HCT116 (cell line): Measurements from ENCODE around the gene MYL4. TPM values are rescaled to one million over a fixed set of nuclear protein-coding genes. Genes with fewer than 3 reads are reported as not detected.

Experiments used
- ATAC-seq: fragments of 200-7000 bp; cut with Tn5 transposase; 2 replicates; pipeline ENCODE4 v1.9.1; 2020; ENCODE audit warnings: mild to moderate bottlenecking, moderate library complexity
- BruUV-seq: library from RNA; stranded (reverse); fragments of 400-500 nt; replicated peaks from 2 replicates; lab custom pipeline; 2021; lab: Mats Ljungman, UMichigan
- CTCF ChIA-PET: fragments of 300-600 bp; sonication (Branson Sonifier 250); formaldehyde crosslinking; loops from one replicate; lab custom pipeline; 2021; ENCODE audit warnings: antibody characterized with exemption; lab: Charles Lee
- POLR2A ChIA-PET: fragments of 300-600, 350-600 bp; sonication (Branson Sonifier 250); formaldehyde crosslinking; loops from one replicate; lab custom pipeline; 2021; ENCODE audit warnings: antibody characterized with exemption; lab: Charles Lee
- RAD21 ChIA-PET, 2 experiments: fragments of 300-600 bp; sonication (Branson Sonifier 250); formaldehyde crosslinking; loops; one replicate each; lab custom pipeline; 2023; ENCODE audit warnings: low total read pairs in 2 of 2; ENCODE audit not compliant: uncharacterized antibody in 2 of 2, unreplicated experiment in 2 of 2, low non-redundant PET in 1 of 2; lab: Charles Lee
- DNase-seq: peaks from one replicate; pipeline ENCODE4 v3.0.0-alpha.2; 2010; ENCODE audit warnings: low read depth, low spot score
- H2AFZ ChIP-seq: fragments of 200-600 bp; shearing (Covaris generic), sonication (generic); 2 replicates; pipeline ENCODE4 v1.6.1; 2017; ENCODE audit warnings: low read depth, mixed run types, mixed read lengths, antibody characterized with exemption, low read length; ENCODE audit not compliant: poor library complexity, severe bottlenecking
- H3K27ac ChIP-seq: 2 replicates; pipeline ENCODE4 v1.5.1; 2012; ENCODE audit warnings: low read depth, low read length
- H3K27me3 ChIP-seq: fragments of 200-600 bp; sonication (generic); 2 replicates; pipeline ENCODE4 v1.6.1; 2016; ENCODE audit warnings: mixed run types, low read length, mixed read lengths; ENCODE audit not compliant: insufficient read depth
- H3K36me3 ChIP-seq, 2 experiments: fragments of 200-500 bp in 1 of 2; fragments of 200-600 bp in 1 of 2; sonication (Bioruptor generic) in 1 of 2; sonication (generic) in 1 of 2; 2 replicates each; pipeline versions ENCODE4 v1.5.1 to v1.6.1; 2014 to 2016; ENCODE audit warnings: low read length in 2 of 2, inconsistent platforms in 1 of 2, mixed read lengths in 1 of 2, mixed run types in 1 of 2; ENCODE audit not compliant: insufficient read depth in 2 of 2, control insufficient read depth in 1 of 2
- H3K4me1 ChIP-seq, 2 experiments: fragments of 200-600 bp in 1 of 2; sonication (generic) in 1 of 2; 2 replicates each; pipeline versions ENCODE4 v1.5.1 to v1.6.1; 2012 to 2017; ENCODE audit warnings: low read length in 2 of 2, inconsistent platforms in 1 of 2, mild to moderate bottlenecking in 1 of 2, mixed read lengths in 1 of 2, mixed run types in 1 of 2, moderate library complexity in 1 of 2; ENCODE audit not compliant: insufficient read depth in 2 of 2, control insufficient read depth in 1 of 2
- H3K4me2 ChIP-seq: fragments of 200-600 bp; sonication (generic); 2 replicates; pipeline ENCODE4 v1.6.1; 2017; ENCODE audit warnings: mixed run types, low read length, mixed read lengths
- H3K4me3 ChIP-seq, 2 experiments: fragments of 200-600 bp in 1 of 2; sonication (generic) in 1 of 2; replicated peaks in 1 of 2; 2 replicates each; pipeline ENCODE4 v1.5.1; 2011 to 2016; ENCODE audit warnings: low read length in 2 of 2, control low read depth in 1 of 2, low read depth in 1 of 2, mild to moderate bottlenecking in 1 of 2, mixed read lengths in 1 of 2, mixed run types in 1 of 2
- H3K79me2 ChIP-seq: fragments of 200-600 bp; sonication (generic); 2 replicates; pipeline ENCODE4 v1.6.1; 2017; ENCODE audit warnings: mild to moderate bottlenecking, mixed run types, low read length, moderate library complexity, mixed read lengths; ENCODE audit not compliant: insufficient read depth
- H3K9ac ChIP-seq: fragments of 200-600 bp; sonication (generic); 2 replicates; pipeline ENCODE4 v1.6.1; 2016; ENCODE audit warnings: low read length, mixed read lengths
- H3K9me2 ChIP-seq: fragments of 200-600 bp; sonication (generic), shearing (Covaris generic); 2 replicates; pipeline ENCODE4 v1.6.1; 2017; ENCODE audit warnings: mixed run types, mild to moderate bottlenecking, moderate library complexity; ENCODE audit not compliant: insufficient read depth
- H3K9me3 ChIP-seq, 2 experiments: fragments of 200-500 bp in 1 of 2; fragments of 200-600 bp in 1 of 2; sonication (Bioruptor generic) in 1 of 2; sonication (generic) in 1 of 2; 2 replicates each; pipeline ENCODE4 v1.6.1; 2014 to 2017; ENCODE audit warnings: low read length in 2 of 2, mixed read lengths in 2 of 2, inconsistent platforms in 1 of 2, low read depth in 1 of 2, mild to moderate bottlenecking in 1 of 2, mixed run types in 1 of 2, moderate library complexity in 1 of 2; ENCODE audit not compliant: control insufficient read depth in 1 of 2, insufficient read depth in 1 of 2
- H4K20me1 ChIP-seq: fragments of 200-600 bp; sonication (generic), shearing (Covaris generic); 2 replicates; pipeline ENCODE4 v1.6.1; 2017; ENCODE audit warnings: mixed run types, mild to moderate bottlenecking, moderate library complexity; ENCODE audit not compliant: insufficient read depth
- CEBPB ChIP-seq: IDR thresholded peaks from 2 replicates; pipeline ENCODE4 v1.6.1; 2012; ENCODE audit warnings: low read depth
- ELF1 ChIP-seq: IDR thresholded peaks from 2 replicates; pipeline ENCODE4 v1.6.1; 2012; ENCODE audit warnings: low read depth, borderline replicate concordance
- EZH2 ChIP-seq: fragments of 200-600 bp; sonication (generic); IDR thresholded peaks from 2 replicates; pipeline ENCODE4 v1.6.1; 2017; ENCODE audit warnings: antibody characterized with exemption, mixed run types
- EZH2phosphoT487 ChIP-seq: fragments of 200-600 bp; IDR thresholded peaks from 2 replicates; pipeline ENCODE4 v1.6.1; 2018; ENCODE audit warnings: antibody characterized with exemption, borderline replicate concordance
- FOSL1 ChIP-seq: IDR thresholded peaks from 2 replicates; pipeline ENCODE4 v1.6.1; 2012; ENCODE audit warnings: low read depth
- POLR2A ChIP-seq: IDR thresholded peaks from 2 replicates; pipeline ENCODE4 v1.7.0; 2011; ENCODE audit warnings: borderline replicate concordance; ENCODE audit not compliant: insufficient read depth, insufficient read length; ENCODE audit errors: extremely low read depth
- POLR2AphosphoS5 ChIP-seq: IDR thresholded peaks from 2 replicates; pipeline ENCODE4 v1.6.1; 2011; ENCODE audit warnings: mild to moderate bottlenecking, low read depth, low read length, moderate library complexity
- RAD21 ChIP-seq: IDR thresholded peaks from 2 replicates; pipeline ENCODE4 v1.6.1; 2012; ENCODE audit warnings: low read depth, mild to moderate bottlenecking
- SRF ChIP-seq: IDR thresholded peaks from 2 replicates; pipeline ENCODE4 v1.6.1; 2012; ENCODE audit warnings: low read depth
- TCF7L2 ChIP-seq: IDR thresholded peaks from 2 replicates; pipeline ENCODE4 v1.7.0; 2011; ENCODE audit warnings: borderline replicate concordance, inconsistent platforms; ENCODE audit not compliant: insufficient read depth, insufficient read length; ENCODE audit errors: extremely low read depth
- YY1 ChIP-seq: IDR thresholded peaks from 2 replicates; pipeline ENCODE4 v1.6.1; 2011; ENCODE audit warnings: low read length, low read depth, moderate library complexity, mild to moderate bottlenecking; ENCODE audit not compliant: insufficient replicate concordance; ENCODE audit errors: extremely low read depth
- ZFX ChIP-seq: fragments of 450-650 bp; IDR thresholded peaks from 2 replicates; pipeline ENCODE4 v1.6.1; 2017
- ZNF274 ChIP-seq: fragments of 200-500 bp; sonication (Bioruptor generic); IDR thresholded peaks from 2 replicates; pipeline ENCODE4 v1.6.1; 2014; ENCODE audit warnings: mild to moderate bottlenecking, low read depth, low read length, inconsistent platforms
- intact Hi-C: fragments of 100-400 bp; cut with micrococcal nuclease; formaldehyde crosslinking; loops from 2 replicates; pipeline ENCODE4 v1.10.0; 2022
- total RNA-seq: library from RNA; stranded (reverse); gene quantifications from one replicate; pipeline ENCODE4 v1.2.1, GENCODE V29; 2021; ENCODE audit not compliant: unreplicated experiment
- TF ChIP-seq, protein P1 (sequence below): IDR thresholded peaks from 2 replicates; pipeline ENCODE4 v1.6.1; 2012; ENCODE audit warnings: low read depth
- TF ChIP-seq, protein P2 (sequence below), 3 experiments: fragments of 200-600 bp in 1 of 3; sonication (generic) in 1 of 3; IDR thresholded peaks in 2 of 3; conservative IDR thresholded peaks in 1 of 3; 2 replicates each; pipeline ENCODE4 v1.5.1; 2012 to 2017; ENCODE audit warnings: low read depth in 2 of 3, low read length in 2 of 3, antibody characterized with exemption in 1 of 3, borderline replicate concordance in 1 of 3, control low read depth in 1 of 3, mild to moderate bottlenecking in 1 of 3, mixed read lengths in 1 of 3, mixed run types in 1 of 3, moderate library complexity in 1 of 3; ENCODE audit not compliant: insufficient read depth in 1 of 3
- TF ChIP-seq, protein P3 (sequence below): IDR thresholded peaks from 2 replicates; pipeline ENCODE4 v1.6.1; 2012

MYL4 gene
- total RNA-seq, 1 experiment from 2014 or later = 0.32 TPM

DNA sequence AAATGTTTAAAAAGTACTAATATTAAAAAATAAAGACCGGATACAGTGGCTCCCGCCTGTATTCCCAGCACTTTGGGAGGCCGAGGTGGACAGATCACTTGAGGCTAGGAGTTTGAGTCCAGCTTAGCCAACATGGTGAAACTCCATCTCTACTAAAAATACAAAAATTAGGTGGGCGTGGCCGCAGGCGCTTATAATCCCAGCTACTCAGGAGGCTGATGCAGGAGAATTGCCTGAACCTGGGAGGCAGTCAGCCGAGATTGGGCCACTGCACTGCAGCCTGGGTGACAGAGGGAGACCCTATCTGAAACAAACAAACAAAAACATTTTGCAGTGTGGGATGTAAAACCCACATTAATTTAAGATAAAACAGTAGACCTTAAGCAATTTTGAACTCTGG, 31.9 kb upstream of the MYL4 start:
- peaks cover 99% of the 10 kb centered on the region for H3K79me2 ChIP-seq
- DNase-seq (no peak), ATAC-seq (no peak)
- H3K9me3 ChIP-seq = no peaks in the 10 kb centered on the region
- intact Hi-C loops = no loop called here
- ChIA-PET RAD21 (no interaction called here), CTCF (no interaction called here), POLR2A (no interaction called here)
- H4K20me1 ChIP-seq = peaks cover 8% of the 10 kb centered on the region; the same call in 1 of the 2 replicates
- H3K36me3 ChIP-seq = peaks cover 4 to 31% of the 10 kb centered on the region in 2 experiments; a peak in 3 of 4 replicates
- TF ChIP-seq TCF7L2 = no peak
- no peak for TF ChIP-seq POLR2A
- no peak for TF ChIP-seq POLR2AphosphoS5
- TF ChIP-seq CEBPB = no peak
- TF ChIP-seq FOSL1 = no peak
- TF ChIP-seq EZH2 = no peak
- no TSS peak for BruUV-seq
- H3K27me3 ChIP-seq = no peaks in the 10 kb centered on the region
- no peaks in the 10 kb centered on the region for H3K9me2 ChIP-seq
- H3K4me2 ChIP-seq = no peak overlapping the region
- H3K4me3 ChIP-seq = no peak overlapping the region
- no peak overlapping the region for H3K27ac ChIP-seq
- no peak overlapping the region for H2AFZ ChIP-seq
- H3K9ac ChIP-seq = no peak overlapping the region
- no peaks in the 10 kb centered on the region for H3K4me1 ChIP-seq

DNA sequence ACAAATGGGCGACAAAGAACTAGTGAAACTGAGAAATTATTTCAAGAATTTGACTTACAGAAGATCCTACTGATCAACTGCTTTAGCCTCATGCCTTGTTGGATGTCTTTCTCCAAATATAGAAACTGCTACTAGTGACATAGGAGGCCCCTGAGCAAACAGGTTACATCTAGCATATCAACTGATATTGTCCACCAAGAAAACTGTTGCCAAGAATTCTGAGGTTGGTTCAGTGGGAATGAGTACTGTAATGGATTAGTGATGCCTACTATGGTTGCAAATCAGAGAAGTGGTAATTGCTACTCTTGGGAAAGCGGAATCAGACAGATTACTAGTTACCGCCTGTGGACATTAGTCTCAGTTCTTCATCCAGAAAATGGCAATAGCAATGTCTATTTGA, 30.0 kb upstream of the MYL4 start:
- ChIA-PET RAD21 (no interaction called here), CTCF (no interaction called here), POLR2A (interaction anchor here (1.0 kb wide), 1 partner anchor 10 kb away, joined by 3 read pairs; the partner anchor contains the start of gene CDC27)
- Histone ChIP-seq H3K27ac (no peak overlapping the region), H3K79me2 (peaks cover 100% of the 10 kb centered on the region), H3K9ac (no peak overlapping the region), H2AFZ (no peak overlapping the region), H3K27me3 (no peaks in the 10 kb centered on the region), H3K36me3 (peaks cover 4 to 25% of the 10 kb centered on the region in 2 experiments; a peak in 3 of 4 replicates), H3K4me1 (no peaks in the 10 kb centered on the region), H4K20me1 (peaks cover 15% of the 10 kb centered on the region; the same call in 1 of the 2 replicates), H3K4me2 (no peak overlapping the region), H3K9me3 (no peaks in the 10 kb centered on the region), H3K4me3 (no peak overlapping the region), H3K9me2 (no peaks in the 10 kb centered on the region)
- TF ChIP-seq, protein P1, sequence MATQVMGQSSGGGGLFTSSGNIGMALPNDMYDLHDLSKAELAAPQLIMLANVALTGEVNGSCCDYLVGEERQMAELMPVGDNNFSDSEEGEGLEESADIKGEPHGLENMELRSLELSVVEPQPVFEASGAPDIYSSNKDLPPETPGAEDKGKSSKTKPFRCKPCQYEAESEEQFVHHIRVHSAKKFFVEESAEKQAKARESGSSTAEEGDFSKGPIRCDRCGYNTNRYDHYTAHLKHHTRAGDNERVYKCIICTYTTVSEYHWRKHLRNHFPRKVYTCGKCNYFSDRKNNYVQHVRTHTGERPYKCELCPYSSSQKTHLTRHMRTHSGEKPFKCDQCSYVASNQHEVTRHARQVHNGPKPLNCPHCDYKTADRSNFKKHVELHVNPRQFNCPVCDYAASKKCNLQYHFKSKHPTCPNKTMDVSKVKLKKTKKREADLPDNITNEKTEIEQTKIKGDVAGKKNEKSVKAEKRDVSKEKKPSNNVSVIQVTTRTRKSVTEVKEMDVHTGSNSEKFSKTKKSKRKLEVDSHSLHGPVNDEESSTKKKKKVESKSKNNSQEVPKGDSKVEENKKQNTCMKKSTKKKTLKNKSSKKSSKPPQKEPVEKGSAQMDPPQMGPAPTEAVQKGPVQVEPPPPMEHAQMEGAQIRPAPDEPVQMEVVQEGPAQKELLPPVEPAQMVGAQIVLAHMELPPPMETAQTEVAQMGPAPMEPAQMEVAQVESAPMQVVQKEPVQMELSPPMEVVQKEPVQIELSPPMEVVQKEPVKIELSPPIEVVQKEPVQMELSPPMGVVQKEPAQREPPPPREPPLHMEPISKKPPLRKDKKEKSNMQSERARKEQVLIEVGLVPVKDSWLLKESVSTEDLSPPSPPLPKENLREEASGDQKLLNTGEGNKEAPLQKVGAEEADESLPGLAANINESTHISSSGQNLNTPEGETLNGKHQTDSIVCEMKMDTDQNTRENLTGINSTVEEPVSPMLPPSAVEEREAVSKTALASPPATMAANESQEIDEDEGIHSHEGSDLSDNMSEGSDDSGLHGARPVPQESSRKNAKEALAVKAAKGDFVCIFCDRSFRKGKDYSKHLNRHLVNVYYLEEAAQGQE = no peak
- no peak for TF ChIP-seq ZFX
- TF ChIP-seq, protein P2, sequence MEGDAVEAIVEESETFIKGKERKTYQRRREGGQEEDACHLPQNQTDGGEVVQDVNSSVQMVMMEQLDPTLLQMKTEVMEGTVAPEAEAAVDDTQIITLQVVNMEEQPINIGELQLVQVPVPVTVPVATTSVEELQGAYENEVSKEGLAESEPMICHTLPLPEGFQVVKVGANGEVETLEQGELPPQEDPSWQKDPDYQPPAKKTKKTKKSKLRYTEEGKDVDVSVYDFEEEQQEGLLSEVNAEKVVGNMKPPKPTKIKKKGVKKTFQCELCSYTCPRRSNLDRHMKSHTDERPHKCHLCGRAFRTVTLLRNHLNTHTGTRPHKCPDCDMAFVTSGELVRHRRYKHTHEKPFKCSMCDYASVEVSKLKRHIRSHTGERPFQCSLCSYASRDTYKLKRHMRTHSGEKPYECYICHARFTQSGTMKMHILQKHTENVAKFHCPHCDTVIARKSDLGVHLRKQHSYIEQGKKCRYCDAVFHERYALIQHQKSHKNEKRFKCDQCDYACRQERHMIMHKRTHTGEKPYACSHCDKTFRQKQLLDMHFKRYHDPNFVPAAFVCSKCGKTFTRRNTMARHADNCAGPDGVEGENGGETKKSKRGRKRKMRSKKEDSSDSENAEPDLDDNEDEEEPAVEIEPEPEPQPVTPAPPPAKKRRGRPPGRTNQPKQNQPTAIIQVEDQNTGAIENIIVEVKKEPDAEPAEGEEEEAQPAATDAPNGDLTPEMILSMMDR (IDR thresholded peaks at IDR 0.05 in 2 of 3, conservative IDR thresholded peaks at IDR 0.05 in 1 of 3; ENCODE audit: borderline replicate concordance in 1 of 3, insufficient read depth in 1 of 3, low read depth in 2 of 3, low read length in 2 of 3) = no peak
- no peak for TF ChIP-seq SRF
- TF ChIP-seq YY1 = no peak
- no peak for TF ChIP-seq TCF7L2
- no peak for TF ChIP-seq RAD21
- TF ChIP-seq EZH2phosphoT487 = no peak
- TF ChIP-seq ELF1 = no peak
- TF ChIP-seq, protein P3, sequence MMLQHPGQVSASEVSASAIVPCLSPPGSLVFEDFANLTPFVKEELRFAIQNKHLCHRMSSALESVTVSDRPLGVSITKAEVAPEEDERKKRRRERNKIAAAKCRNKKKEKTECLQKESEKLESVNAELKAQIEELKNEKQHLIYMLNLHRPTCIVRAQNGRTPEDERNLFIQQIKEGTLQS = no peak
- no peak for TF ChIP-seq CEBPB
- no peak for TF ChIP-seq ZNF274
- intact Hi-C loops = no loop called here
- no peak for DNase-seq
- no TSS peak for BruUV-seq
- no peak for ATAC-seq
